GM12873 (cell line): Measurements from ENCODE around the gene GAD1.

ENCODE experiments used
- CTCF ChIP-seq: IDR thresholded peaks from 2 replicates; pipeline ENCODE4 v1.5.1; 2012; ENCODE audit warnings: low read depth, mild to moderate bottlenecking, moderate library complexity, low read length, control low read depth; ENCODE audit not compliant: insufficient read depth; ENCODE audit errors: missing control alignments

GAD1 gene

GRCh38 chr2:170824526-170825015 lies 7.9 kb downstream of the GAD1 start:
- no peak for TF ChIP-seq CTCF

GRCh38 chr2:170827841-170828532 lies 11.3 kb downstream of the GAD1 start:
- TF ChIP-seq CTCF: no peak

- no peak for TF ChIP-seq CTCF
Observed at GRCh38 chr2:170828533-170828916, 11.8 kb downstream of the GAD1 start.

- no peak for TF ChIP-seq CTCF
Observed at GRCh38 chr2:170829036-170829435, 12.3 kb downstream of the GAD1 start.

GRCh38 chr2:170830166-170830565 lies 13.5 kb downstream of the GAD1 start:
- no peak for TF ChIP-seq CTCF

GRCh38 chr2:170831115-170831514 lies 14.4 kb downstream of the GAD1 start:
- TF ChIP-seq CTCF: no peak

- TF ChIP-seq CTCF: no peak
Observed at GRCh38 chr2:170836027-170836426, 19.3 kb downstream of the GAD1 start.
